Tibial artery (tissue), 4 donors: Measurements from ENCODE around the gene TRPM2.

Experiments
- DNase-seq, 2 donors: peaks; one replicate each; pipeline ENCODE4 v3.0.0-alpha.2; 2019
- H3K27ac ChIP-seq, 2 donors: fragments of 200-600 bp; sonication (generic) in 1 of 2; 1 replicate in 1 of 2; 2 replicates in 1 of 2; pipeline ENCODE4 v1.5.1; 2018 to 2019; ENCODE audit warnings: mild to moderate bottlenecking in 1 of 2
- H3K27me3 ChIP-seq, 2 donors: fragments of 200-600 bp; sonication (generic) in 1 of 2; one replicate each; pipeline versions ENCODE4 v1.5.1 to v1.6.0; 2016 to 2019
- H3K36me3 ChIP-seq, 3 donors: fragments of 200-600 bp; sonication (generic) in 2 of 3; one replicate each; pipeline ENCODE4 v1.5.1; 2016 to 2019; ENCODE audit warnings: mild to moderate bottlenecking in 2 of 3
- H3K4me1 ChIP-seq, 4 donors: fragments of 200-600 bp; sonication (generic) in 2 of 4; 1 replicate in 3 of 4; 2 replicates in 1 of 4; pipeline ENCODE4 v1.5.1; 2016 to 2019
- H3K4me3 ChIP-seq, 2 donors: fragments of 200-600 bp; sonication (generic) in 1 of 2; 1 replicate in 1 of 2; 2 replicates in 1 of 2; pipeline ENCODE4 v1.5.1; 2018 to 2019; ENCODE audit warnings: mild to moderate bottlenecking in 2 of 2
- H3K9me3 ChIP-seq, 3 donors: fragments of 200-600 bp; sonication (generic) in 1 of 3; one replicate each; pipeline ENCODE4 v1.5.1; 2016 to 2019
- CTCF ChIP-seq, 2 experiments: fragments of 200-600 bp in 1 of 2; fragments of 450-650 bp in 1 of 2; IDR thresholded peaks; one replicate each; pipeline ENCODE4 v1.5.1; 2017 to 2019; ENCODE audit warnings: antibody characterized with exemption in 2 of 2, mild to moderate bottlenecking in 1 of 2, moderate library complexity in 1 of 2
- intact Hi-C: fragments of 100-400 bp; cut with DNase I; formaldehyde crosslinking; loops from one replicate; pipeline ENCODE4 v1.15.0; 2023; ENCODE audit warnings: low total_unique reads

Gene TRPM2

GRCh38 chr21:44330698-44331097 lies 22.7 kb upstream of the TRPM2 start:
- Histone ChIP-seq H3K9me3 (no peaks in the 10 kb centered on the region), H3K27ac (no peak overlapping the region), H3K4me3 (no peak overlapping the region), H3K4me1 (no peaks in the 10 kb centered on the region), H3K36me3 (peaks cover 0 to 77% (median 60%) of the 10 kb centered on the region in 3 donors), H3K27me3 (no peaks in the 10 kb centered on the region)
- intact Hi-C loops = no loop called here
- no peak for DNase-seq
- no peak for TF ChIP-seq CTCF (IDR thresholded peaks at IDR 0.05)

GRCh38 chr21:44331209-44331608 lies 22.2 kb upstream of the TRPM2 start:
- Histone ChIP-seq H3K9me3 (no peaks in the 10 kb centered on the region), H3K36me3 (peaks cover 0 to 77% (median 59%) of the 10 kb centered on the region in 3 donors), H3K4me1 (no peaks in the 10 kb centered on the region), H3K27ac (no peak overlapping the region), H3K27me3 (no peaks in the 10 kb centered on the region), H3K4me3 (no peak overlapping the region)
- no peak for DNase-seq
- no peak for TF ChIP-seq CTCF (IDR thresholded peaks at IDR 0.05)
- intact Hi-C loops = no loop called here

GRCh38 chr21:44331650-44332307 lies 21.6 kb upstream of the TRPM2 start:
- H3K9me3 ChIP-seq = no peaks in the 10 kb centered on the region
- H3K36me3 ChIP-seq = peaks cover 0 to 77% (median 56%) of the 10 kb centered on the region in 3 donors
- DNase-seq = no peak
- intact Hi-C loops = no loop called here
- no peak overlapping the region for H3K27ac ChIP-seq
- no peaks in the 10 kb centered on the region for H3K27me3 ChIP-seq
- no peak for TF ChIP-seq CTCF (IDR thresholded peaks at IDR 0.05)
- no peaks in the 10 kb centered on the region for H3K4me1 ChIP-seq
- no peak overlapping the region for H3K4me3 ChIP-seq

GRCh38 chr21:44332383-44332782 lies 21.0 kb upstream of the TRPM2 start:
- Histone ChIP-seq H3K27me3 (no peaks in the 10 kb centered on the region), H3K27ac (no peak overlapping the region), H3K4me1 (no peaks in the 10 kb centered on the region), H3K9me3 (no peaks in the 10 kb centered on the region), H3K36me3 (peaks cover 0 to 77% (median 50%) of the 10 kb centered on the region in 3 donors), H3K4me3 (no peak overlapping the region)
- TF ChIP-seq CTCF (IDR thresholded peaks at IDR 0.05) = no peak
- no peak for DNase-seq
- intact Hi-C loops = no loop called here

- no peak for DNase-seq
- peaks cover 0 to 3% (median 2%) of the 10 kb centered on the region in 4 donors for H3K4me1 ChIP-seq
- intact Hi-C loops = no loop called here
Measured at GRCh38 chr21:44332965-44333364, 20.5 kb upstream of the TRPM2 start.

More at GRCh38 chr21:44332965-44333364, 20.5 kb upstream of the TRPM2 start:
- Histone ChIP-seq H3K27me3 (no peaks in the 10 kb centered on the region), H3K4me3 (no peak overlapping the region), H3K9me3 (no peaks in the 10 kb centered on the region), H3K36me3 (peaks cover 0 to 72% (median 48%) of the 10 kb centered on the region in 3 donors), H3K27ac (no peak overlapping the region)
- no peak for TF ChIP-seq CTCF (IDR thresholded peaks at IDR 0.05)
